ENCODE results near the gene ANKUB1. TPM values are rescaled to one million over a fixed set of nuclear protein-coding genes. Genes with fewer than 3 reads are reported as not detected.

Gene ANKUB1
- total and polyA plus RNA-seq, 9 of the 15 experiments (the other 6 are each of a cell fraction or from before 2014, with no cell fraction given), result not detected

DNA sequence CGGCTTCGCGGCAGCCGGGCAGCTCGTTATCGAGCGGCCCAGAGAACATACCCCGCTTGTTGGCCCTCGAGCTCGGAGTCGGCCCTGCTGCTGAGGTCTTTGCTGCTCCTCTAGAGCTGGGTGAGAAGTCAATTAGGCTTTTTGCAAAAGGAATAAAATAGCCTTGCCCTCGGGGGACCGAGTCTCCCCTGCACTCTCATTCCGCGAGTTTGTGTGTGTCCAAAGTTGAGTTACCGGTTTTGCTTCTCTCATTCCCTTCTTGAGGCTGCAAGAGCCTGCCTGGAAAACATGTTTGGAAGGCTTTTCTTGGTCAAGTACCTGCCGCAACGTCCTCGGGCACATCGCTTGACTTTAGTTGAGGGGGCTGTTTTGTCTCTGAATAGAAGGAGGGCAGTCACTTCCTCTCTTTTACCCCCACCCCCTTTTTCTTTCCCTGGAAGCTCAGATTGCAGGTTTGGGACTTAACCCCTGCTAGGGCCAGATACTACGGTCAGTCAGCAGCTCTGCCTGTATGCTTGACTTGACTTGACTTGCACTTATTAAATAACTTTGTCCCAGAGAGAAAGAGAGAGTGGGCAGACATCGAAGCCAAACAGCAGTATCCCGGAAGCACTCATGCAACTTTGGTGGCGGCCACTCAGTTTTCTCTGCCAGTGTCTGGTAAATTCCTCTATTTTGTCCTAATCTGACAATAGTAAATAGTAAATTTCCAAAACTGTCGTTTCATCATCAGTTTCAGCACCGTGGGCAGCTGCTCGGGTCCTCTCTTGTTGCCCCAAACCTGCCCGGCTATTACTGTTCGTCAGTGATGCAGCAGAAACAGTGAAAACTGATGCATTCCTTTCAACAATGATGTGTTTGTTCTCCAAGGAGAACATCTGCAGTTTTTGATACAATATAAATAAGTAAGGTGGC is 21.3 kb upstream of the ANKUB1 start (continued):
- TF ChIP-seq GABPA (tag; conservative IDR thresholded peaks at IDR 0.05; ENCODE audit: low read depth), result peak; percentile 81
- no peak for TF ChIP-seq TAF15 (IDR thresholded peaks at IDR 0.05; ENCODE audit: low read depth, low read length)
- TF ChIP-seq MYC (IDR thresholded peaks at IDR 0.05; ENCODE audit: low read depth, low read length), result no peak
- TF ChIP-seq MYC (CRISPR knock-in tag; IDR thresholded peaks at IDR 0.05; ENCODE audit: borderline replicate concordance, low read depth), result no peak
- TF ChIP-seq POLR2G (IDR thresholded peaks at IDR 0.05; ENCODE audit: low read depth, low read length), result no peak; the same call in 1 of the 2 replicates
- no peak for TF ChIP-seq NFE2L1 (tag; IDR thresholded peaks at IDR 0.05; ENCODE audit: borderline replicate concordance, low read depth)
- no peak for TF ChIP-seq KLF16 (IDR thresholded peaks at IDR 0.05)
- TF ChIP-seq HBP1 (CRISPR knock-in tag; IDR thresholded peaks at IDR 0.05), result no peak
- no peak for TF ChIP-seq GTF2F1 (IDR thresholded peaks at IDR 0.05; ENCODE audit: low read depth, low read length)
- no peak for TF ChIP-seq RFX1 (IDR thresholded peaks at IDR 0.05)
- no peak for TF ChIP-seq CHCHD3 (CRISPR knock-in tag; IDR thresholded peaks at IDR 0.05)
- TF ChIP-seq MBD1 (CRISPR knock-in tag; IDR thresholded peaks at IDR 0.05), result no peak
- TF ChIP-seq SMAD2 (IDR thresholded peaks at IDR 0.05; ENCODE audit: low read depth, low read length), result no peak
- no peak for TF ChIP-seq SNRNP70 (optimal IDR thresholded peaks at IDR 0.05; ENCODE audit: low read depth, low read length)
- TF ChIP-seq, protein P1, sequence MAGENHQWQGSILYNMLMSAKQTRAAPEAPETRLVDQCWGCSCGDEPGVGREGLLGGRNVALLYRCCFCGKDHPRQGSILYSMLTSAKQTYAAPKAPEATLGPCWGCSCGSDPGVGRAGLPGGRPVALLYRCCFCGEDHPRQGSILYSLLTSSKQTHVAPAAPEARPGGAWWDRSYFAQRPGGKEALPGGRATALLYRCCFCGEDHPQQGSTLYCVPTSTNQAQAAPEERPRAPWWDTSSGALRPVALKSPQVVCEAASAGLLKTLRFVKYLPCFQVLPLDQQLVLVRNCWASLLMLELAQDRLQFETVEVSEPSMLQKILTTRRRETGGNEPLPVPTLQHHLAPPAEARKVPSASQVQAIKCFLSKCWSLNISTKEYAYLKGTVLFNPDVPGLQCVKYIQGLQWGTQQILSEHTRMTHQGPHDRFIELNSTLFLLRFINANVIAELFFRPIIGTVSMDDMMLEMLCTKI (IDR thresholded peaks at IDR 0.05; ENCODE audit: partially characterized antibody), result no peak
- no peak for TF ChIP-seq TAF7 (tag; IDR thresholded peaks at IDR 0.05)
- TF ChIP-seq TCFL5 (CRISPR knock-in tag; conservative IDR thresholded peaks at IDR 0.05), result no peak
- no peak for TF ChIP-seq ZNF57 (CRISPR knock-in tag; IDR thresholded peaks at IDR 0.05)
- TF ChIP-seq RBBP5 (IDR thresholded peaks at IDR 0.05; ENCODE audit: borderline replicate concordance, insufficient read depth, low read length, poor library complexity, severe bottlenecking), result peak; percentile 56
- TF ChIP-seq MYNN (IDR thresholded peaks at IDR 0.05), result no peak
- no peak for TF ChIP-seq MYNN (CRISPR knock-in tag; IDR thresholded peaks at IDR 0.05)
- TF ChIP-seq GABPB1 (CRISPR knock-in tag; IDR thresholded peaks at IDR 0.05), result peak; percentile 13; the same call in 1 of the 2 replicates
- 0 out of 4 replicates have a peak, but pooled peaks of 1 of the 2 experiments have one; percentile 31 for TF ChIP-seq FOXK2 (conservative IDR thresholded peaks at IDR 0.05 in 1 of 2, IDR thresholded peaks at IDR 0.05 in 1 of 2; ENCODE audit: low read depth in 2 of 2)
- no peak for TF ChIP-seq ZFP36 (IDR thresholded peaks at IDR 0.05; ENCODE audit: low read depth, low read length, partially characterized antibody)
- no peak for TF ChIP-seq MEF2D (tag; conservative IDR thresholded peaks at IDR 0.05; ENCODE audit: low read depth)
